Measurements from ENCODE around the gene ME3. TPM values are rescaled to one million over a fixed set of nuclear protein-coding genes. Genes with fewer than 3 reads are reported as not detected.

Gene ME3
- total RNA-seq, 4 donors from 2014 or later = 11.0 to 47.8 (median 44.1) TPM

GRCh38 chr11:86506235-86506634, 166.2 kb downstream of the ME3 start:
- H3K27ac ChIP-seq = no peak overlapping the region
- TF ChIP-seq, protein P1, sequence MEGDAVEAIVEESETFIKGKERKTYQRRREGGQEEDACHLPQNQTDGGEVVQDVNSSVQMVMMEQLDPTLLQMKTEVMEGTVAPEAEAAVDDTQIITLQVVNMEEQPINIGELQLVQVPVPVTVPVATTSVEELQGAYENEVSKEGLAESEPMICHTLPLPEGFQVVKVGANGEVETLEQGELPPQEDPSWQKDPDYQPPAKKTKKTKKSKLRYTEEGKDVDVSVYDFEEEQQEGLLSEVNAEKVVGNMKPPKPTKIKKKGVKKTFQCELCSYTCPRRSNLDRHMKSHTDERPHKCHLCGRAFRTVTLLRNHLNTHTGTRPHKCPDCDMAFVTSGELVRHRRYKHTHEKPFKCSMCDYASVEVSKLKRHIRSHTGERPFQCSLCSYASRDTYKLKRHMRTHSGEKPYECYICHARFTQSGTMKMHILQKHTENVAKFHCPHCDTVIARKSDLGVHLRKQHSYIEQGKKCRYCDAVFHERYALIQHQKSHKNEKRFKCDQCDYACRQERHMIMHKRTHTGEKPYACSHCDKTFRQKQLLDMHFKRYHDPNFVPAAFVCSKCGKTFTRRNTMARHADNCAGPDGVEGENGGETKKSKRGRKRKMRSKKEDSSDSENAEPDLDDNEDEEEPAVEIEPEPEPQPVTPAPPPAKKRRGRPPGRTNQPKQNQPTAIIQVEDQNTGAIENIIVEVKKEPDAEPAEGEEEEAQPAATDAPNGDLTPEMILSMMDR (IDR thresholded peaks at IDR 0.05) = no peak
- peaks cover 0 to 28% of the 10 kb centered on the region in 2 donors for H3K36me3 ChIP-seq
- no peak for ATAC-seq
- no peaks in the 10 kb centered on the region for H3K27me3 ChIP-seq
- H3K4me1 ChIP-seq = peaks cover 0 to 19% (median 0%) of the 10 kb centered on the region in 3 donors
- H3K9me3 ChIP-seq = no peaks in the 10 kb centered on the region
- no peak overlapping the region for H3K4me3 ChIP-seq
- WGBS, 2 donors (ENCODE audit: low coverage in 1 of 2) = 87 to 97% methylated on average over 3 of the region's 3 CpGs

GRCh38 chr11:86503131-86503530, 169.3 kb downstream of the ME3 start:
- WGBS, 2 donors (ENCODE audit: low coverage in 1 of 2) = 42 to 87% methylated on average over 2 to 4 of the region's 4 CpGs
- Histone ChIP-seq H3K27me3 (no peaks in the 10 kb centered on the region), H3K4me3 (no peak overlapping the region), H3K9me3 (no peaks in the 10 kb centered on the region), H3K27ac (no peak overlapping the region), H3K4me1 (peaks cover 0 to 10% (median 0%) of the 10 kb centered on the region in 3 donors), H3K36me3 (peaks cover 0 to 33% of the 10 kb centered on the region in 2 donors)
- TF ChIP-seq, protein P1 (IDR thresholded peaks at IDR 0.05) = no peak
- TF ChIP-seq POLR2A (IDR thresholded peaks at IDR 0.05) (no peak), EP300 (IDR thresholded peaks at IDR 0.05) (no peak), POLR2AphosphoS5 (IDR thresholded peaks at IDR 0.05) (no peak)
- ATAC-seq = no peak

DNA sequence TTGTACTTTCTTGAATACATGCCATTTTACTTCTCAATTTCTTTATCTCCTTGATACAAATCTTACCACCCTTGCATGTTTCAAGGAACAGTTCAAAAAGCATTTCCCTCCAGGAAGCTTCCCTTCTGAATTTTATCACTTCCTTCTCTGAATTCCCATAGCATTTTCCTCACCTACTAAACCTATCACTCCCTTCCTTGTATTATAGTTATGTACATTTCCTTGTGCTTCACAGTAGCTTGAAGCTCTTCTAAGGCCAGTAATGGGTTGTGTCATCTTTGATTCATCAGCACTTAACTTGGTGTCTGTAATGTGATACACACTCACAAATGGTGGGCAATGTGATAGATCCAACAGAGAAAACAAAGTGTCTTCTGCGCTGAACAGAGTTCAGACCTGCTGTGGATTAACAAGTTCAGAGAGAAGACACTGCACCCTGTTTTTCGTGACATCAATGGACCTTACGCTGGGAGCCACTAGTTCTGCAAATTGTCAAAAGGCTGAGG, 170.2 kb downstream of the ME3 start:
- H3K27ac ChIP-seq = no peak overlapping the region
- ATAC-seq = no peak
- H3K4me1 ChIP-seq = peaks cover 0 to 16% (median 0%) of the 10 kb centered on the region in 3 donors

GRCh38 chr11:86500500-86501140, 171.8 kb downstream of the ME3 start:
- TF ChIP-seq POLR2A (IDR thresholded peaks at IDR 0.05) = no peak
- no peak for TF ChIP-seq POLR2AphosphoS5 (IDR thresholded peaks at IDR 0.05)
- no peak for TF ChIP-seq EP300 (IDR thresholded peaks at IDR 0.05)
- TF ChIP-seq, protein P1 (IDR thresholded peaks at IDR 0.05) = no peak
- WGBS, 2 donors (ENCODE audit: low coverage in 1 of 2) = 72 to 84% methylated on average over 3 of the region's 3 CpGs
- Histone ChIP-seq H3K4me1 (peaks cover 0 to 16% (median 0%) of the 10 kb centered on the region in 3 donors), H3K9me3 (no peaks in the 10 kb centered on the region), H3K4me3 (no peak overlapping the region), H3K27me3 (no peaks in the 10 kb centered on the region), H3K36me3 (peaks cover 0 to 31% of the 10 kb centered on the region in 2 donors), H3K27ac (no peak overlapping the region)
- no peak for ATAC-seq

More for the DNA sequence above, 170.2 kb downstream of the ME3 start:
- H3K9me3 ChIP-seq = no peaks in the 10 kb centered on the region
- H3K4me3 ChIP-seq = no peak overlapping the region
- TF ChIP-seq POLR2AphosphoS5 (IDR thresholded peaks at IDR 0.05) (no peak), EP300 (IDR thresholded peaks at IDR 0.05) (no peak), POLR2A (IDR thresholded peaks at IDR 0.05) (no peak)
- TF ChIP-seq, protein P1 (IDR thresholded peaks at IDR 0.05) = no peak
- no peaks in the 10 kb centered on the region for H3K27me3 ChIP-seq
- 95 to 100% methylated on average over 3 of the region's 3 CpGs for WGBS, 2 donors (ENCODE audit: low coverage in 1 of 2)
- H3K36me3 ChIP-seq = peaks cover 0 to 37% of the 10 kb centered on the region in 2 donors

- ATAC-seq = no peak
- 81 to 88% methylated on average over 3 to 4 of the region's 4 CpGs for WGBS, 2 donors (ENCODE audit: low coverage in 1 of 2)
Observed at GRCh38 chr11:86499723-86500129, 172.7 kb downstream of the ME3 start.

More at GRCh38 chr11:86499723-86500129, 172.7 kb downstream of the ME3 start:
- Histone ChIP-seq H3K27me3 (no peaks in the 10 kb centered on the region), H3K27ac (no peak overlapping the region), H3K9me3 (no peaks in the 10 kb centered on the region), H3K4me3 (no peak overlapping the region), H3K4me1 (peaks cover 0 to 16% (median 0%) of the 10 kb centered on the region in 3 donors), H3K36me3 (peaks cover 0 to 27% of the 10 kb centered on the region in 2 donors)
- TF ChIP-seq POLR2A (IDR thresholded peaks at IDR 0.05) (no peak), POLR2AphosphoS5 (IDR thresholded peaks at IDR 0.05) (no peak), EP300 (IDR thresholded peaks at IDR 0.05) (no peak)
- TF ChIP-seq, protein P1 (IDR thresholded peaks at IDR 0.05) = no peak

Measured in gastroesophageal sphincter (tissue), 4 donors.